ENCODE results near the gene SLC16A14. TPM values are rescaled to one million over a fixed set of nuclear protein-coding genes. Genes with fewer than 3 reads are reported as not detected.
"Not testable (repeated sequence)": the region's sequence is repeated elsewhere in the genome, so short reads cannot be mapped to it uniquely, and the experiment has no call there.

Gene SLC16A14
- total and polyA plus RNA-seq, 2 experiments from 2014 or later = 1.1 to 2.7 TPM

DNA sequence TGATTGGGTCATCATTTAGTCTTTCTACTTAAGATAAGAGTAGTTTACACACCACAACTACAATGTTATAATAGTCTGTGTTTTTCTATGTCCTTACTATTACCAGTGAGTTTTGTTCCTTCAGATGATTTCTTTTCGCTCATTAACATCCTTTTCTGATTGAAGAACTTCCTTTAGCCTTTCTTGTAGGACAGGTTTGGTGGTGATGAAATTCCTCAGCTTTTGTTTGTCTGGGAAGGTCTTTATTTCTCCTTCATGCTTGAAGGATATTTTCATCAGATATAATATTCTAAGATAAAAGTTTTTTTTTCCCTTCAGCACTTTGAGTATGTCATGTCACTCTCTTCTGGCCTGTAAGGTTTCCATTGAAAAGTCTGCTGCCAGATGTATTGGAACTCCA, 38.0 kb upstream of the SLC16A14 start (continued):
- TF ChIP-seq, protein P1, sequence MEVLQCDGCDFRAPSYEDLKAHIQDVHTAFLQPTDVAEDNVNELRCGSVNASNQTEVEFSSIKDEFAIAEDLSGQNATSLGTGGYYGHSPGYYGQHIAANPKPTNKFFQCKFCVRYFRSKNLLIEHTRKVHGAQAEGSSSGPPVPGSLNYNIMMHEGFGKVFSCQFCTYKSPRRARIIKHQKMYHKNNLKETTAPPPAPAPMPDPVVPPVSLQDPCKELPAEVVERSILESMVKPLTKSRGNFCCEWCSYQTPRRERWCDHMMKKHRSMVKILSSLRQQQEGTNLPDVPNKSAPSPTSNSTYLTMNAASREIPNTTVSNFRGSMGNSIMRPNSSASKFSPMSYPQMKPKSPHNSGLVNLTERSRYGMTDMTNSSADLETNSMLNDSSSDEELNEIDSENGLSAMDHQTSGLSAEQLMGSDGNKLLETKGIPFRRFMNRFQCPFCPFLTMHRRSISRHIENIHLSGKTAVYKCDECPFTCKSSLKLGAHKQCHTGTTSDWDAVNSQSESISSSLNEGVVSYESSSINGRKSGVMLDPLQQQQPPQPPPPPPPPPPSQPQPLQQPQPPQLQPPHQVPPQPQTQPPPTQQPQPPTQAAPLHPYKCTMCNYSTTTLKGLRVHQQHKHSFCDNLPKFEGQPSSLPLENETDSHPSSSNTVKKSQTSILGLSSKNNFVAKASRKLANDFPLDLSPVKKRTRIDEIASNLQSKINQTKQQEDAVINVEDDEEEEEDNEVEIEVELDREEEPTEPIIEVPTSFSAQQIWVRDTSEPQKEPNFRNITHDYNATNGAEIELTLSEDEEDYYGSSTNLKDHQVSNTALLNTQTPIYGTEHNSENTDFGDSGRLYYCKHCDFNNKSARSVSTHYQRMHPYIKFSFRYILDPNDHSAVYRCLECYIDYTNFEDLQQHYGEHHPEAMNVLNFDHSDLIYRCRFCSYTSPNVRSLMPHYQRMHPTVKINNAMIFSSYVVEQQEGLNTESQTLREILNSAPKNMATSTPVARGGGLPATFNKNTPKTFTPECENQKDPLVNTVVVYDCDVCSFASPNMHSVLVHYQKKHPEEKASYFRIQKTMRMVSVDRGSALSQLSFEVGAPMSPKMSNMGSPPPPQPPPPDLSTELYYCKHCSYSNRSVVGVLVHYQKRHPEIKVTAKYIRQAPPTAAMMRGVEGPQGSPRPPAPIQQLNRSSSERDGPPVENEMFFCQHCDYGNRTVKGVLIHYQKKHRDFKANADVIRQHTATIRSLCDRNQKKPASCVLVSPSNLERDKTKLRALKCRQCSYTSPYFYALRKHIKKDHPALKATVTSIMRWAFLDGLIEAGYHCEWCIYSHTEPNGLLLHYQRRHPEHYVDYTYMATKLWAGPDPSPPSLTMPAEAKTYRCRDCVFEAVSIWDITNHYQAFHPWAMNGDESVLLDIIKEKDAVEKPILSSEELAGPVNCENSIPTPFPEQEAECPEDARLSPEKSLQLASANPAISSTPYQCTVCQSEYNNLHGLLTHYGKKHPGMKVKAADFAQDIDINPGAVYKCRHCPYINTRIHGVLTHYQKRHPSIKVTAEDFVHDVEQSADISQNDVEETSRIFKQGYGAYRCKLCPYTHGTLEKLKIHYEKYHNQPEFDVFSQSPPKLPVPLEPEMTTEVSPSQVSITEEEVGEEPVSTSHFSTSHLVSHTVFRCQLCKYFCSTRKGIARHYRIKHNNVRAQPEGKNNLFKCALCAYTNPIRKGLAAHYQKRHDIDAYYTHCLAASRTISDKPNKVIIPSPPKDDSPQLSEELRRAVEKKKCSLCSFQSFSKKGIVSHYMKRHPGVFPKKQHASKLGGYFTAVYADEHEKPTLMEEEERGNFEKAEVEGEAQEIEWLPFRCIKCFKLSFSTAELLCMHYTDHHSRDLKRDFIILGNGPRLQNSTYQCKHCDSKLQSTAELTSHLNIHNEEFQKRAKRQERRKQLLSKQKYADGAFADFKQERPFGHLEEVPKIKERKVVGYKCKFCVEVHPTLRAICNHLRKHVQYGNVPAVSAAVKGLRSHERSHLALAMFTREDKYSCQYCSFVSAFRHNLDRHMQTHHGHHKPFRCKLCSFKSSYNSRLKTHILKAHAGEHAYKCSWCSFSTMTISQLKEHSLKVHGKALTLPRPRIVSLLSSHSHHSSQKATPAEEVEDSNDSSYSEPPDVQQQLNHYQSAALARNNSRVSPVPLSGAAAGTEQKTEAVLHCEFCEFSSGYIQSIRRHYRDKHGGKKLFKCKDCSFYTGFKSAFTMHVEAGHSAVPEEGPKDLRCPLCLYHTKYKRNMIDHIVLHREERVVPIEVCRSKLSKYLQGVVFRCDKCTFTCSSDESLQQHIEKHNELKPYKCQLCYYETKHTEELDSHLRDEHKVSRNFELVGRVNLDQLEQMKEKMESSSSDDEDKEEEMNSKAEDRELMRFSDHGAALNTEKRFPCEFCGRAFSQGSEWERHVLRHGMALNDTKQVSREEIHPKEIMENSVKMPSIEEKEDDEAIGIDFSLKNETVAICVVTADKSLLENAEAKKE (CRISPR knock-in tag; IDR thresholded peaks at IDR 0.05) = no peak
- TF ChIP-seq POLR2AphosphoS5 (IDR thresholded peaks at IDR 0.05; ENCODE audit: low read depth) = no peak

DNA sequence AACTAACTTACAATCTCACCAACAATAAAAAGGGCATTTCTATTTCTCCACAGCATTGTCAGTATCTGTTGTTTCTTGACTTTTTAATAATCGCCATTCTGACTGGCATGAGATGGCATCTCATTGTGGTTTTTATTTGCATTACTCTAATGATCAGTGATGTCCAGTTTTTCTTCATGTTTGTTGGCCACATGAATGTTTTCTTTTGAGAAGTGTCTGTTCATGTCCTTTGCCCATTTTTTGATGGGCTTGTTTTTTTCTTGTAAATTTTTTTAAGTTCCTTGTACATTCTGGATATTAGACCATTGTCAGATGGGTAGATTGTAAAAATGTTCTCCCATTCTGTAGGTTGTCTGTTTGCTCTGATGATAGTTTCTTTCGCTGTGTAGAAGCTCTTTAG, 33.2 kb upstream of the SLC16A14 start:
- not testable (repeated sequence) for H3K4me2 ChIP-seq; H3F3A ChIP-seq (replicated peaks; ENCODE audit: low read depth); H3K27me3 Mint-ChIP-seq (ENCODE audit: insufficient read depth, low read depth, poor library complexity); H4K20me1 ChIP-seq (replicated peaks; ENCODE audit: insufficient read depth); H3K4me3 ChIP-seq; DNase-seq (ENCODE audit: low spot score); H3K9me2 ChIP-seq (ENCODE audit: insufficient read depth); H3K4me1 Mint-ChIP-seq; H3K27ac Mint-ChIP-seq; H3K27ac ChIP-seq (ENCODE audit: low read depth); ATAC-seq; H3K36me3 ChIP-seq (ENCODE audit: insufficient read depth); H2AFZ ChIP-seq; H3K4me1 ChIP-seq (ENCODE audit: insufficient read depth); H3K27me3 ChIP-seq (ENCODE audit: insufficient read depth); H3K4me3 Mint-ChIP-seq; H3K79me2 ChIP-seq (replicated peaks; ENCODE audit: insufficient read depth); H3K36me3 Mint-ChIP-seq (ENCODE audit: low read depth)
- H3K9me3 Mint-ChIP-seq = peaks cover 31% of the 10 kb centered on the region

DNA sequence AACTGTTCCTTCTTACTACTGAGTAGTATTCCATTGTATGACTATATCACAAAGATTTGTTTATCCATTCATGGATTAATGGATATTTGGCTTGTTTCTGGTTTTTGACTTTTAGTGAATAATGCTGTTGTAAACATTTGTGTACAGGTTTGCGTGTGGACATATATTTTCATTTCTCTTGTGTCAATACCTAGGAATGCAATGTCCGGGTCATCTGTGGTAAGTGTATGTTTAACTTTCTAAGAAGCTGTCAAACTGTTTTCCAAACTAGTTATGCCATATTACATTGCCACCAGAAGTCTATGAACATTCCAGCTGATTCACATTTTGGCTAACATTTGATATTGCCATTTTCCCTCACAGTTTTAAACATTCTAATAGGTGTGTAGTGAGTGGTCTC, 29.1 kb upstream of the SLC16A14 start:
- no peaks in the 10 kb centered on the region for H3K79me2 ChIP-seq (replicated peaks; ENCODE audit: insufficient read depth)
- ATAC-seq (no peak), DNase-seq (ENCODE audit: low spot score) (no peak)
- H3K27me3 ChIP-seq (ENCODE audit: insufficient read depth) = no peaks in the 10 kb centered on the region
- H4K20me1 ChIP-seq (replicated peaks; ENCODE audit: insufficient read depth) = no peaks in the 10 kb centered on the region; the same call in 1 of the 2 replicates
- H3K27ac Mint-ChIP-seq = no peak overlapping the region
- no peaks in the 10 kb centered on the region for H3K36me3 ChIP-seq (ENCODE audit: insufficient read depth)
- H3K4me3 ChIP-seq = no peak overlapping the region
- no peak overlapping the region for H3K4me2 ChIP-seq
- H3K36me3 Mint-ChIP-seq (ENCODE audit: low read depth) = no peaks in the 10 kb centered on the region; the same call in 2 of the 3 replicates
- no peaks in the 10 kb centered on the region for H3F3A ChIP-seq (replicated peaks; ENCODE audit: low read depth)
- H3K9me2 ChIP-seq (ENCODE audit: insufficient read depth) = no peaks in the 10 kb centered on the region
- H3K4me1 Mint-ChIP-seq = no peaks in the 10 kb centered on the region
- H3K4me3 Mint-ChIP-seq = no peak overlapping the region
- no peaks in the 10 kb centered on the region for H3K27me3 Mint-ChIP-seq (ENCODE audit: insufficient read depth, low read depth, poor library complexity)
- no peaks in the 10 kb centered on the region for H3K4me1 ChIP-seq (ENCODE audit: insufficient read depth)
- H3K27ac ChIP-seq (ENCODE audit: low read depth) = no peak overlapping the region
- no peak overlapping the region for H2AFZ ChIP-seq
- peaks cover 33% of the 10 kb centered on the region for H3K9me3 Mint-ChIP-seq
- TF ChIP-seq, protein P2, sequence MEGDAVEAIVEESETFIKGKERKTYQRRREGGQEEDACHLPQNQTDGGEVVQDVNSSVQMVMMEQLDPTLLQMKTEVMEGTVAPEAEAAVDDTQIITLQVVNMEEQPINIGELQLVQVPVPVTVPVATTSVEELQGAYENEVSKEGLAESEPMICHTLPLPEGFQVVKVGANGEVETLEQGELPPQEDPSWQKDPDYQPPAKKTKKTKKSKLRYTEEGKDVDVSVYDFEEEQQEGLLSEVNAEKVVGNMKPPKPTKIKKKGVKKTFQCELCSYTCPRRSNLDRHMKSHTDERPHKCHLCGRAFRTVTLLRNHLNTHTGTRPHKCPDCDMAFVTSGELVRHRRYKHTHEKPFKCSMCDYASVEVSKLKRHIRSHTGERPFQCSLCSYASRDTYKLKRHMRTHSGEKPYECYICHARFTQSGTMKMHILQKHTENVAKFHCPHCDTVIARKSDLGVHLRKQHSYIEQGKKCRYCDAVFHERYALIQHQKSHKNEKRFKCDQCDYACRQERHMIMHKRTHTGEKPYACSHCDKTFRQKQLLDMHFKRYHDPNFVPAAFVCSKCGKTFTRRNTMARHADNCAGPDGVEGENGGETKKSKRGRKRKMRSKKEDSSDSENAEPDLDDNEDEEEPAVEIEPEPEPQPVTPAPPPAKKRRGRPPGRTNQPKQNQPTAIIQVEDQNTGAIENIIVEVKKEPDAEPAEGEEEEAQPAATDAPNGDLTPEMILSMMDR (conservative IDR thresholded peaks at IDR 0.05; ENCODE audit: low read depth in 2 of 2) = no peak
